ENCODE data around the gene JAG2.
"Not testable (repeated sequence)": the region's sequence is repeated elsewhere in the genome, so short reads cannot be mapped to it uniquely, and the experiment has no call there.

The JAG2 gene

GRCh38 chr14:105118646-105119407 lies 49.7 kb downstream of the JAG2 start:
- DNase-seq (ENCODE audit: low spot score) (no peak), FAIRE-seq (no peak)

- FAIRE-seq (no peak), DNase-seq (ENCODE audit: low spot score) (no peak)
These were observed 50.7 kb downstream of the JAG2 start for GRCh38 chr14:105117710-105118385.

- no peak for DNase-seq (ENCODE audit: low spot score)
These were observed 51.3 kb downstream of the JAG2 start for GRCh38 chr14:105117257-105117646.

DNA sequence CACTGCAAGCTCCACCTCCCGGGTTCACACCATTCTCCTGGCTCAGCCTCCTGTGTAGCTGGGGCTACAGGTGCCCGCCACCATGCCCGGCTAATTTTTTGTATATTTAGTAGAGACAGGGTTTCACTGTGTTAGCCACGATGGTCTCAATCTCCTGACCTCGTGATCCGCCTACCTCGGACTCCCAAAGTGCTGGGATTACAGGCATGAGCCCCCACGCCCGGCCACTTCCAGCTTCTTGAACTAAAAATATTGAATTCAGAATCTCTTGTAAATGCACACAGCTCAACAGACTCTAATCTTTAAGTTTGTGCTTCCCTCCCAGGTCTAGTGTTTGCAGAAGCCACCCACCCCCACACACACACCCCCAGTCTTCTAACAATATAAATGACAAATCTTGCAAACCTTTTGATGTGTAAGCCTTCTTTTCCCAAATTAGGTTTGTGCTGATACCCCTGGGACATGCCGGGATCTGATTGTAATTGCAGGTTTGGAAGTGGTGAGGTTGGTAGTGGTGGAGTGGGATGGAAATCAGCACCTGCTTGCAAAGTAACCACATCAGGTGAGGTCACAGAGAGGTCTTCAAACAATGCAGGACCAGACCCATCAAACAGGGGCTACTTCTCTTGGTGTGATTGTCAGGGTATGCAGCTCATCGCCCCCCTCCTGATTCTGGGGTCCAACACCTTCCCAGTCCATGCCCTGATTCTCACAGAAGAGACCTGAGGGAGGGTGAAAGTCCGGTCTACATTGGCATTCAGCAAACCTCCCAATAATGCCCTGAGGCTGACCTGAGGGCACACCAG lies 51.9 kb downstream of the JAG2 start:
- DNase-seq (ENCODE audit: low spot score) = no peak
- FAIRE-seq = no peak

More at GRCh38 chr14:105117257-105117646, 51.3 kb downstream of the JAG2 start:
- no peak for FAIRE-seq

DNA sequence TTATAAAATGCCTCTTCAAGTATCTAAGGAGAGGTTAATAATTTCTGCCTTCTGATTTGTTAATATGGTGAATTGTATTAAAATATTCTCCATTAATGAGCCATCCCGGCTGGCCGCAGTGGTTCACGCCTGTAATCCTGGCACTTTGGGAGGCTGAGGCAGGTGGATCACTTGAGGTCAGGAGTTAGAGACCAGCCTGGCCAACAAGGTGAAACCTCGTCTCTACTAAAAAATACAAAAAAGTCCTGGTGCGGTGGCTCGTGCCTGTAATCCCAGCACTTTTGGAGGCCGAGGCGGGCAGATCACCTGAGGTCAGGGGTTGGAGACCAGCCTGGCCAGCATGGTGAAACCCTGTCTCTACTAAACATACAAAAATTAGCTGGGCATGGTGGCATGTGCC lies 59.3 kb downstream of the JAG2 start:
- FAIRE-seq; DNase-seq (ENCODE audit: low spot score): not testable (repeated sequence)

GRCh38 chr14:105108516-105108864 lies 60.1 kb downstream of the JAG2 start:
- no peak for FAIRE-seq
- no peak for DNase-seq (ENCODE audit: low spot score)

GRCh38 chr14:105107781-105108515 lies 60.6 kb downstream of the JAG2 start:
- DNase-seq (ENCODE audit: low spot score) = no peak
- FAIRE-seq = no peak

DNA sequence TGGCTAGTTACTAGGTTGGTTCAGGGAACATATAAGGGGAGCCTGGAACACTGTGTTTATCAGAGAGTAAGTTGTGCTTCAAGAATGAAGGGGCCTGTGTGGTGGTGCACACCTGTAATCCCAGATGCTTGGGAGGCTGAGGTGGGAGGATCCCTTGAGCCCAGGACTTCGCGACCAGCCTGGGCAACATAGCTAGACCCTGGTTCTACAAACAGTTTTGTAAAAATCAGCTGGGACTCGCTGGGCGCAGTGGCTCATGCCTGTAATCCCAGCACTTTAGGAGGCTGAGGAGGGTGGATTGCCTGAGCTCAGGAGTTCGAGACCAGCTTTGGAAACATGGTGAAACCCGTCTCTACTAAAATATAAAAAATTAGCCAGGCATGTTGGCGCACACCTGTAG lies 61.2 kb downstream of the JAG2 start:
- FAIRE-seq (no peak), DNase-seq (ENCODE audit: low spot score) (no peak)

DNA sequence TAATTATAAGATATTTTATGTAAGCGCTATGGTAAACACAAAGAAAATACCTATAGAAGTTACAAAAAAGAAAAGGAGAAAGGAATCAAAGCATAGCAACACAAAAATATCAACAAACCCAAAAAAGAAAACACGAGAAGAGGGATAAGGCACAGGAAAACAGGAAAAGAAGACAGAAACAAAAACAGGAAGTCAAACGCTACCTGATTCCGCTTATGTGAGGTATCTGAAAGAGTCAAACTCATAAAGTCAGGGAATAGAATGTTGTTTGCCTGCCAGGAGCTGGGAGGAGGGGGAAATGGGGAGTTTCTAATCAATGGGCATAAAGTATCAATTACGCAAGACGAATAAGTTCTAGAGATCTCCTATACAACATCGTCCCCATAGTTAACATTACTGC lies 63.4 kb downstream of the JAG2 start:
- DNase-seq (ENCODE audit: low spot score) (no peak), FAIRE-seq (no peak)

- FAIRE-seq = no peak
- no peak for DNase-seq (ENCODE audit: low spot score)
These were observed 65.7 kb downstream of the JAG2 start for GRCh38 chr14:105102893-105103292.

- FAIRE-seq (no peak), DNase-seq (ENCODE audit: low spot score) (no peak)
These were observed 66.2 kb downstream of the JAG2 start for GRCh38 chr14:105102361-105102870.

GRCh38 chr14:105100910-105101309 lies 67.7 kb downstream of the JAG2 start:
- DNase-seq (ENCODE audit: low spot score) (no peak), FAIRE-seq (no peak)

GRCh38 chr14:105099778-105100177 lies 68.8 kb downstream of the JAG2 start:
- DNase-seq (ENCODE audit: low spot score) = no peak
- no peak for FAIRE-seq

DNA sequence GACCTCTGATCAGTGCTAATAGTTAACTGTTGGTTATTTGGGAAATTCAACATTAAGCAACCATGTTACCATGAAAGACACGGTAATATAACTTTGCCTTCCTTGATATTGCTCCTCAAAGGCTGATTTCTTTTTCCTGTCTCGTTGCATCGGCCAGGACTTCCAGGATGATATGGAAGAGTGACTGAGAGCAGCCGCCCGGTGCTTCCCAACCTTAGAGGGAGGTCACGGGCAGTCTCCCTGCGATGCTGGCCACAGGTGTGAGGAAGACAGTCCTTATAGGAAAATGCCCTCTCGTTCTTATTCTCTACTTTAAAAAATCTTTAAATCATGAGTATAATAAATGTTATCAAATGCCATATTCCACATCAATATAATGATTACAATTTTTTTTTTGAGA lies 70.3 kb downstream of the JAG2 start:
- FAIRE-seq (no peak), DNase-seq (ENCODE audit: low spot score) (no peak)

DNA sequence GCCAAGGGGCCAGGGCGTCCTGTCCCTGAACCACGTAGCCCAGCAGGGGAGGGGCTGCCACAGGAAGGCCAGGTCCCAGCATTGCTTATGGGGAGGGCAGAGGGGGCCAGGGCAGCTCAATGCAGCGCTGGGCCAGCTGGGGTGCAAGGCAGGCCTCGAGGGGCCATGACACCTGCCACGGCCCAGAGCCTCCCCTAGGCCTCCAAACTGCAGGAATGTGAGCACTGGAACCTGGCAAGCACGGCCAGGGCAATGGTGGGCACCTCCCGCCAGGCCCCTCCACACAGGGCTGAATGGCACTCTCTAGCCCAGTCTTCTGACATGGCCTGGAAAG lies 70.8 kb downstream of the JAG2 start:
- no peak for FAIRE-seq
- DNase-seq (ENCODE audit: low spot score) = no peak

DNA sequence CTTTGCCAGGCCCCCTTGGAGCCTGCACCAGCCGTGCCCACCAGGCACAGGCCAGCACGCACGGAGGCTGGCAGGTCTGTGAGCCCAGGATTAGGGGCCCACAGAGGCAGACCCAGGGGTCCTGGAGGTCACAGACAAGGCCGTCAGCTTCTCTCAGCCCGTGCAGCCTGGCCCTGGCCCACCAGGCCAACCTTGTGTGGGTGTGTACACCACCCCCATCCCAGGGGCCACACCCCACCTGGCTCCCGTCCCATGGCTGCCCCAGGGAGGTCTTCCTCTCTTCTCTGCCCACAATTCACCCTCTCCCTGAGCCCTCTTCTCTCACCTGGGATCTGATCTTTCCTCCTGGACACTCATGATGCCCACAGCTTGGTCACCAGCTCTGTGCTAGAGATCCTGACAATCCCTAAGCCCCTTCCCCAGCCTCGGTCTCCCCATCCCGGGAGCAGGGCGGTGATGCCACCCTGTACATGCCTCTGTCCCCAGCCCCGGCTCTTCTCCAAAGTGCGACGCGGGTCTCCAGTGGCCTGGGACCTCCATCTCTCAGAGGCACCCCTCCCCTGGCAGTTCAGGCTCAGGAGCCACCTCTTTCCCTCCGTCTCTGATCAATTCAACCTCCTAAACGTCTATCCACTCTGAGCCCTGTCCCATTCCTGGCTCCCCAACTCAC lies 72.2 kb downstream of the JAG2 start:
- no peak for FAIRE-seq
- DNase-seq (ENCODE audit: low spot score) = no peak

DNA sequence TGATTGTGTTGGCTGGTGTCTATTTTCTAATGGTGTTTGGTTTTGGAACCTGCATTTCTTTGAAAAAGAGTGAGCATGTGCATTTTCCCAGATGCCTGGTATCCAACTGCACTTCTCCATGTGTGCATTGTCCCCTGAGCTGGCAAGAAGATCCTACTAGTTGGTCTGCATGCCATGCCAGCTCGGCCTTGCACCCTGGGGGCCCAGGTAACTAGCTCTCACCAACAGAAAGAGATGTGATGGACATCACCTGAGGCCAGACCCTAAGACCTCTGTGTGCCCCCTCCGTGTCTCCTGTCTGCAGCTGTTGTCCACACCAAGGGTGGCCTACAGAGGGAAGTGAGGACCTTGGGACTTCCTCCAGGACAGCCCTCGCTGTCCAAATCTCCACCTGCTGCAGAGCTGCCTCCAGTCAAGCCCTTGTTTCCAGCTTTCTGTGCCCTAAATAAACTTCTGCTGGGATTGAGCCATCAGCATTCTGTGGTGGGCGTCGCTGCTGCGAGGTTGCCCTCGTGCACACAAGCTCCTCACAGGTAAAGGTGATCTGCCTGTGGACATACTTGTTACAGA lies 73.3 kb downstream of the JAG2 start:
- DNase-seq (ENCODE audit: low spot score) (no peak), FAIRE-seq (no peak)

DNA sequence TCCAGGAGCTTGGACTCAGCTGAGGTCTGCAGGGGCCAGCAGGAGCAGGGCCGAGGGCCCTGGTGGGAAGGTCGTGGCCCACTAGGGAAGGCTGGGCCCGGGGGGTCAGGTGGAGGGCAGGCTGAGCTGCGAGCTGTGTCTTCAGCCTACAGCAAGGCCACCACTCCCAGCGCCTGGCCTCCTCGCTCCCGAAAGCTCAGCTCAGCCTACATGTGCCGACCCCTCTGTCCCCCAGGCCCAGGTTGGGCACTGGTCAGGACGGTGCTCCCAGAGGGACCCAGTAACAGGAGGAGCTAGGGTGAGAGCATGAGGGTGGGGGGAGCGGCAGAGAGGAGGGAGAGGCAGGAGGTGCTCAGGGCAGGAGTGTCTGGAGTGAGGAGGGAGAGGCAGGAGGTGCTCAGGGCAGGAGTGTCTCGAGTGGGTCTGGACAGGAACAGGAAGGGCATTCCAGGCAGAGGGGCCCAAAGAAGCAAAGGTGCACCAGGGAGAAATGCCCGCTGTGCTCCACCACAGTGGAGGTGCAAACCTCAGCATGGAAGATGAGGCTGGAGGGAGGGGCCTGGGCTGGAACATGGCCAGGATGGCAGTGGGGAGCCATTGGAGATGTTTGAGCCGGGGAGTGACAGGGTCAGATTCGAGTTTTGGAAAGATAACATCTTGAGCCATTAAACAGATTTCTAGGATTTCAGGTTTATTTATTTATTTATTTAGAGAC lies 74.2 kb downstream of the JAG2 start:
- DNase-seq (ENCODE audit: low spot score) (no peak), FAIRE-seq (no peak)

GRCh38 chr14:105093431-105094192 lies 75.0 kb downstream of the JAG2 start:
- DNase-seq (ENCODE audit: low spot score) = peak; percentile 46
- FAIRE-seq = no peak

All from RCC 7860 (cell line).